Left colon (tissue), 2 donors: ENCODE results near the gene P2RY8. TPM values are rescaled to one million over a fixed set of nuclear protein-coding genes. Genes with fewer than 3 reads are reported as not detected.
A peak's percentile ranks its signal among the peaks of the same experiment; 100 is the strongest.
"Not testable (repeated sequence)": the region's sequence is repeated elsewhere in the genome, so short reads cannot be mapped to it uniquely, and the experiment has no call there.

Source experiments
- ATAC-seq: fragments of 200-7000 bp; cut with Tn5 transposase; one replicate; pipeline ENCODE4 v1.9.1; 2020; ENCODE audit warnings: mild to moderate bottlenecking, moderate library complexity
- DNase-seq, 2 donors: peaks; one replicate each; pipeline ENCODE4 v3.0.0-alpha.2; 2020
- intact Hi-C, 2 donors: fragments of 100-400 bp; cut with DNase I in 1 of 2; cut with micrococcal nuclease in 1 of 2; formaldehyde crosslinking; loops; one replicate each; pipeline versions ENCODE4 v1.11.2 to v1.14.0; 2022; cut with DNase I, micrococcal nuclease
- total RNA-seq, 2 donors: library from RNA; stranded (reverse); fragmentation: NEBNext Ultra II Directional; extraction: Animal tissue kit (Norgen Biotek cat#: 25700); gene quantifications; one replicate each; pipeline ENCODE4 v1.2.1, GENCODE V29; 2021
- donor health status: DM: no; HTN: no; CAD: no.
- donor health status: DM: yes; HTN: yes; CAD: no.

P2RY8 gene
- total RNA-seq, 2 donors from 2014 or later: 0.43 to 2.1 TPM

- intact Hi-C loops: no loop called here
- ATAC-seq: no peak
- no peak for DNase-seq
These were observed 96.5 kb downstream of the P2RY8 start for GRCh38 chrX:1440506-1440905.

DNA sequence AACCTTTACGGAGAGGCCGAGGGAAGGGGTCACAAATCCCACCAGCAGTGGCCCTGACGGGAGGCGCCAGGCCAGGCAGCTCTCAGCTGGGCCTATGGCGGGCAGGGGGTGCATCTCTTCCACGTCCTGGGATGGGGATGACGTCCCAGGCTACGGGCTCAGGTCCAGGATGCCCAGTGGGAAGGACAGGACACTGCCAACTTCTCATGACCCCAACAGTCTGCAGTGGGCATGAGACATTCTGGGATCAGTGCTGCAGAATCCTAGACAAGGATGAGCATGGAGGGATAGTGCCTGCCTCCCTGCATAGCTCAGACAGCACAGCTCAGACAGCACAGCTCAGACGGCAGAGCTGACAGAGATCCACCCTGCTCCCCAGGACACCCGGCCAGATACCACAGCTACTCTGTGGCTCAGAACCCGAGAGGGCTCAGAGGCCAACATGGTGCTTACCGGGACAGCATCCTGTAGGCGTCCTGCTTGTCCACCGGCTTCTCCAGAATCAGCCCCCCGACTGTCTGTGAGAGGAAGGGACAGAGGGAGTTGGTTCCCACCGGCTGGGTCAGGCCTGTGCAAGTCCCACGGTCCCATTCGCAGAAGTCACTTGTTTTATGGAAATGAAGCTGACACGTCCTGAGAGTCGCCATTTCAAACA, 101.6 kb downstream of the P2RY8 start:
- ATAC-seq (no peak), DNase-seq (peak in 1 of 2 donors; percentile 14)
- intact Hi-C loops: no loop called here

- intact Hi-C loops: no loop called here
- DNase-seq (no peak), ATAC-seq (no peak)
These were observed 102.1 kb downstream of the P2RY8 start for GRCh38 chrX:1434871-1435240.

DNA sequence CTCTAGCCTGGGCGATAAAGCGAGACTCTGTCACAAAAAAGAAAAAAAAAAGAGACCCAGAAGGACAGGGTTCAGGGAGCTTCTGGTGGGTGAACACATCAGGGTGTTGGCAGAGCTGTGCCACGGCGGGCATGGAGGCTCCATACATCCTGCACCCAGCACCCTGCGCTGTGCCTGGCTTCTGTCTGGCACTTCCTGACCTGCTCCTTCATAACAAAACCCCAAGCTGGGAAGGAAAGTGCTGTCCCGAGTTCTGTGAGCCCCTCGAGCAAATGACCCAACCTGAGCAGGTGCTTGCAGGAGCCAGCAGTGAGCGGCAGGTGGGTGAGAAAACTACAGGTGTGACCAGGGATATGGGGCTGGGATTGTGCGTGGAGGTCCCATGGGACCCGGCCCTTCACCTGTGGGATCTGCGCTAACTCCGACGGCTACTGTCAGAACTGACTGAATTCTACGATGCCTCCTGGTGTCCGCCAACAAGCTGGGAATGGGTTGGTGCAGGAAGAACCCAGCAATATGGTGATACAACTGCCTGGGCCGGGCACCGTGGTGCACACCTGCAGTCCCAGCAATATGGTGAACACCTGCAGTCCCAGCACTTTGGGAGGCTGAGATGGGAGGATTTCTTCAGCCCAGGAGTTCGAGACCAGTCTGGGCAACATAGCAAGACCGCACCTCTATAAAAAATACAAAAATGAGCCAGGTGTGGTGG, 103.2 kb downstream of the P2RY8 start:
- intact Hi-C loops: no loop called here
- peak in 1 of 2 donors; percentile 8 for DNase-seq
- no peak for ATAC-seq

- DNase-seq: no peak
- intact Hi-C loops: no loop called here
- no peak for ATAC-seq
These were observed 106.5 kb downstream of the P2RY8 start for GRCh38 chrX:1430451-1430850.

GRCh38 chrX:1427756-1428155, 109.2 kb downstream of the P2RY8 start:
- no peak for ATAC-seq
- intact Hi-C loops: no loop called here
- no peak for DNase-seq

- DNase-seq, ATAC-seq, intact Hi-C loops: not testable (repeated sequence)
These were observed 110.7 kb downstream of the P2RY8 start for GRCh38 chrX:1426321-1426720.

- intact Hi-C loops: no loop called here
- ATAC-seq: no peak
- no peak for DNase-seq
These were observed 111.6 kb downstream of the P2RY8 start for GRCh38 chrX:1425381-1425780.

GRCh38 chrX:1424147-1424851, 112.7 kb downstream of the P2RY8 start:
- ATAC-seq: no peak
- DNase-seq: peak in 1 of 2 donors; percentile 11
- intact Hi-C loops: no loop called here

- intact Hi-C loops: no loop called here
- ATAC-seq (no peak), DNase-seq (peak in 1 of 2 donors; percentile 1)
These were observed 113.8 kb downstream of the P2RY8 start for GRCh38 chrX:1423215-1423614.

DNA sequence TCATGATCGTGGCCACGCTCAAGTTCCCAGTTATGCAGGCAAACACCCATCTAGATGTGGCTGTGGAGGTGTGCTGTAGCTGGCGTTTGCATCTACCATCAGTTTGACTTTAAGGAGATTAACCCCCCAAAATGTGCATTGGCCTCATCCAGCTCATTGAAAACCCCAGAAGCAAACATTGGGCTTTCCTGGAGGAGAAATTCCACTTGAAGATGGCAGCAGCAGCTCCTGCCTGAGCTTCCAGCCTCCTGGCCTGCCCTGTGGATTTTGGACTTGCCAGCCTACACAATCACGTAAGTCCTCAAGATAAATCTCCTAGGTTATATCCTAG, 114.9 kb downstream of the P2RY8 start:
- intact Hi-C loops: no loop called here
- ATAC-seq: no peak
- DNase-seq: no peak

DNA sequence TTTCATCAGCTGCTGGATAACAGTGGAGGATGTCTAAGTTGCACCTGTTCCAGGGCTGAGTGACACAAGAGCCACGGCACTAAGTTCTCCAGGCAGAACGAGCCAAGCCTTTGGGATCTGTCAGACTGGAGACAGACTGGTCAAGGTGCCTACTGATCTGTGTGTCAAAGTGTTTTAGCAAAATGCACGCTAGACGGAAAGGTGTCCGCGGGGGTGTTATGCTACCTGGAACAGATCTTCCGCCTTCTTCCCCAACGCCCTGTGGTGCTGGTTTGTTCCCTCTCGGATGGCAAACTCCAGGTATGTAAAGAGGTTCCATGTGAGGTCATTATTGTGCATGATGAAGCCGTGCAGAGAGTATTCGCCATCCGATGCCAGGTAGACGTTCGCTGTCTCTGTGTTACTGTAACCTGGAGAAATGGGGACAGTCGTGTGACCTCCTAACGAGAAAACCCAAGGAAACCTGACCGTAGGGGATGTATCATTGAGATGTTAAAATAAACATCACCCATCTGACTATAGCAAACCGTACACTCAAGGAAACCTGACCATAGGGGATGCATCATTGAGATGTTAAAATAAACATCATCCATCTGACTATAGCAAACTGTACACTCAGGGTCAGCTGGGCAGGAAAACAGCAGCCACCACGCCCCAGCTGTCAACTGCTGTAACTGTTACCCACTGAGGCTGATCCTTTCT, 115.4 kb downstream of the P2RY8 start:
- intact Hi-C loops: no loop called here
- no peak for DNase-seq
- no peak for ATAC-seq

DNA sequence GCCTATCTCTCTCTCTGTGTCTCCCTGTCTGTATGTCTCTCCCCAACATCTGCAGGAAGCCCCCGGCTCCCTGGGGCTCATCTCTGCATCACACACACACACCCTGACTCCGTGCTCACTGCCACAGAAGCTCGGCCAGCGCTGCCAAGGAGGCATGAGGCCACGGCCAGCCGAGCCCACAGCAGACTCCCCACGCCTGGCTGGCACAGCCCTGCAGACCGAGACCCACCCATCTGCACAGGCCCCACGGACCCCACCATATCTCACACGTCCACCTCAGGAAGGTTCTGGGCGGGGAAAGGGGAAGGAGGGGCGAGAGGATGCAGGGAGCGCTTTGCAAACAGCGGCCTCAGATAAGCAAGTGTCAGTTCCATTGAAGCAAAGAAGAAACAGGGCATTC, 116.6 kb downstream of the P2RY8 start:
- ATAC-seq: peak; percentile 3
- intact Hi-C loops: no loop called here
- no peak for DNase-seq

GRCh38 chrX:1419545-1420355, 117.2 kb downstream of the P2RY8 start:
- ATAC-seq (peak; percentile 5), DNase-seq (no peak)
- intact Hi-C loops: no loop called here

DNA sequence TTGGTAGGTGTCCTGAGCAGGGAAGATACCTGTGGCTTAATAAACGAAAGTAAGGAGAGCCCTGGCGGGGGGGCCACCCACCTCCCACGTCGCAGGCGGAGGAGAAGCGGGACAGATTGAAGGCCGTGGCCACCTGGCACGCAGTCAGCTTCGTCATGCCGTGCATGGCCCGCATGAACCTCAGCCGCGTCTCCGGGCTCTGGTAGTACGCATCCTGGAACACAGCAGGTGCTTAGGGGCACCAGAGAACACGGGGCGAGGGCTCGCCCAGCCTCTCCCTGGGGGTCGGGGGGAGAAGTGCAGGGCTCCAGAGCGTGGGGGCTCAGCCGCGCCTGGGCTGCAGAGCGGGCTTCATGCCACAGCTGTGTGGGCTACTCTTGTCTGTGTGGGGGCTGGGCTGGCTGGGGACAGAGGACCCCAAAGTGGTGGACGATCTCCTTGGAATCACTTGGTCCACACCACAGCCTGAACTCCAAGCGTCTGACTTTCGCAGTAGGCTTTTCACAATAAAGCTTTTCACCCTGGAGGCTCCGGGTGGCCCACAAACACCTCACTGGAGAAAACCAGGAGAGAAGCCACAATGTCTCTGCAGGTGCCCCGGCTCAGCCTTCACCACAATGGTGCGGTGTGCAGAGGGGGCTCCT, 118.0 kb downstream of the P2RY8 start:
- DNase-seq (no peak), ATAC-seq (peak; percentile 9)
- intact Hi-C loops: no loop called here

GRCh38 chrX:1417921-1418771, 118.8 kb downstream of the P2RY8 start:
- intact Hi-C loops: no loop called here
- ATAC-seq: no peak
- DNase-seq: no peak

DNA sequence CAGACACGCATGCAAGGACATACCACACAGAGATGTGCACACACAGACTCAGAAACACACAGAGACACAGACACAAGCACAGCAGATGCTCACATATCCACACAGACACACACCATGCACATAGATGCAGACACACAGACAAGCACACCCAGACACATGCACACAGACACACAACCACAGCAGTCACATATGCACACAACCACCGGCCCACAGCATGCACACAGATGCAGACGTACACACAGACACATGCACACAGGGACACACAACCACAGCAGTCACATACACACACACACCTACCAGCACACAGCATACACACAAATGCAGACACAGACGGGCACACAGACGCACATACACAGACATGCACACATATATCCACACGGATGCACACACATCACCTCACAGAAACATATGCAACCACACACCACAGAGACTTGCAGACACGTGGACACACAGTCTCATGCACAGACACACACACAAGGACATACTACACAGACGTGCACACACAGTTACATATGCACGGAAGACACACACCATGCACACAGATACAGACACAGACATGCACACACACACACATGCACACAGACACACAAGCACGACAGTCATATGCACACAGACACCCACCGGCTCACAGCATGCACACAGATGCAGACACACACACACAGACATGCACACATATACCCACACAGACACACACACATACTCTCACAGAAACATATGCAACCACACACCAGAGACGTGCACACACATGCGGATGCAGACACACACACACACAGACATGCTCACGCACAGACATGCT, 119.8 kb downstream of the P2RY8 start:
- no peak for DNase-seq
- ATAC-seq: no peak
- intact Hi-C loops: no loop called here
